NCI-H1048 (cell line): ENCODE measurements around the gene CITED1.

Experiments used
- DNase-seq: peaks from one replicate; lab custom pipeline; 2025; lab: John Stamatoyannopoulos, UW

The CITED1 gene

GRCh38 chrX:72308566-72309296 is 3.0 kb upstream of the CITED1 start:
- DNase-seq = no peak

GRCh38 chrX:72308209-72308565 is 2.5 kb upstream of the CITED1 start:
- DNase-seq = no peak

GRCh38 chrX:72307646-72308051 is 1.9 kb upstream of the CITED1 start:
- no peak for DNase-seq

GRCh38 chrX:72306851-72307645 is 1.3 kb upstream of the CITED1 start:
- DNase-seq = no peak

- no peak for DNase-seq
These were observed 529 bp upstream of the CITED1 start for GRCh38 chrX:72306085-72306801.

- no peak for DNase-seq
These were observed 837 bp downstream of the CITED1 start for GRCh38 chrX:72304877-72305276.

GRCh38 chrX:72301781-72302180 is 3.9 kb downstream of the CITED1 start:
- DNase-seq = no peak

GRCh38 chrX:72299891-72300630 is 5.7 kb downstream of the CITED1 start:
- DNase-seq = no peak

GRCh38 chrX:72297953-72298730 is 7.6 kb downstream of the CITED1 start:
- DNase-seq = no peak

- no peak for DNase-seq
These were observed 8.7 kb downstream of the CITED1 start for GRCh38 chrX:72296991-72297390.

GRCh38 chrX:72295745-72296144 is 10.0 kb downstream of the CITED1 start:
- no peak for DNase-seq

GRCh38 chrX:72294497-72294896 is 11.2 kb downstream of the CITED1 start:
- DNase-seq = no peak

GRCh38 chrX:72282302-72282701 is 23.4 kb downstream of the CITED1 start:
- DNase-seq = no peak

- DNase-seq = no peak
These were observed 25.3 kb downstream of the CITED1 start for GRCh38 chrX:72280321-72280845.

GRCh38 chrX:72276478-72276953 is 29.2 kb downstream of the CITED1 start:
- DNase-seq = no peak

- DNase-seq = no peak
These were observed 31.2 kb downstream of the CITED1 start for GRCh38 chrX:72274526-72274925.

- no peak for DNase-seq
These were observed 32.0 kb downstream of the CITED1 start for GRCh38 chrX:72273718-72274117.

GRCh38 chrX:72272868-72273267 is 32.8 kb downstream of the CITED1 start:
- DNase-seq = no peak

- no peak for DNase-seq
These were observed 33.9 kb downstream of the CITED1 start for GRCh38 chrX:72271812-72272211.

GRCh38 chrX:72271091-72271788 is 34.5 kb downstream of the CITED1 start:
- no peak for DNase-seq
